Endodermal cell (in vitro differentiated cells): ENCODE results near the gene CHCHD5. TPM values are rescaled to one million over a fixed set of nuclear protein-coding genes. Genes with fewer than 3 reads are reported as not detected.
"Not testable (repeated sequence)": the region's sequence is repeated elsewhere in the genome, so short reads cannot be mapped to it uniquely, and the experiment has no call there.

Experiments used
- DNase-seq: peaks from one replicate; pipeline ENCODE4 v3.0.0-alpha.2; 2017
- H3K27ac ChIP-seq: 2 replicates; pipeline ENCODE4 v1.5.1; 2013; ENCODE audit warnings: mild to moderate bottlenecking, low read depth, low read length, moderate library complexity
- H3K27me3 ChIP-seq: 2 replicates; pipeline ENCODE4 v1.6.1; 2013; ENCODE audit warnings: mild to moderate bottlenecking, low read length, moderate library complexity; ENCODE audit not compliant: insufficient read depth, control insufficient read depth, poor library complexity, severe bottlenecking
- H3K36me3 ChIP-seq: 2 replicates; pipeline ENCODE4 v1.7.0; 2013; ENCODE audit warnings: mild to moderate bottlenecking, low read length, moderate library complexity; ENCODE audit not compliant: control insufficient read depth, insufficient read depth
- H3K4me1 ChIP-seq: one replicate; pipeline ENCODE4 v1.7.0; 2013; ENCODE audit warnings: low read length; ENCODE audit not compliant: control insufficient read depth, insufficient read depth
- H3K4me3 ChIP-seq: 2 replicates; pipeline ENCODE4 v1.5.1; 2013; ENCODE audit warnings: mild to moderate bottlenecking, low read length, moderate library complexity
- H3K9ac ChIP-seq: 2 replicates; pipeline ENCODE4 v1.6.1; 2013; ENCODE audit warnings: mild to moderate bottlenecking, low read length, moderate library complexity; ENCODE audit not compliant: poor library complexity, severe bottlenecking; ENCODE audit errors: extremely low read depth
- H3K9me3 ChIP-seq: 2 replicates; pipeline ENCODE4 v1.6.1; 2013; ENCODE audit warnings: mild to moderate bottlenecking, low read length, moderate library complexity; ENCODE audit not compliant: control insufficient read depth
- H3K27ac Mint-ChIP-seq: 2 replicates; pipeline ENCODE4 v1.8.0; 2020; ENCODE audit warnings: mixed read lengths
- H3K27me3 Mint-ChIP-seq: 2 replicates; pipeline ENCODE4 v1.8.0; 2021; ENCODE audit warnings: mild to moderate bottlenecking, mixed read lengths; ENCODE audit not compliant: insufficient read depth
- H3K36me3 Mint-ChIP-seq: 2 replicates; pipeline ENCODE4 v1.8.0; 2020; ENCODE audit warnings: low read depth, mixed read lengths
- H3K4me1 Mint-ChIP-seq: 2 replicates; pipeline ENCODE4 v1.8.0; 2020; ENCODE audit warnings: mixed read lengths
- H3K4me3 Mint-ChIP-seq: 2 replicates; pipeline ENCODE4 v1.8.0; 2020; ENCODE audit warnings: mild to moderate bottlenecking, moderate library complexity, mixed read lengths
- H3K9me3 Mint-ChIP-seq: 2 replicates; pipeline ENCODE4 v1.8.0; 2020; ENCODE audit warnings: mild to moderate bottlenecking, mixed read lengths
- WGBS, 2 experiments: methylation state at CpG; one replicate each; pipeline versions ENCODE4 v1.1.5 to v1.1.7; 2013; ENCODE audit warnings: missing lambda C conversion rate in 2 of 2, mixed read lengths in 1 of 2; ENCODE audit not compliant: insufficient coverage in 1 of 2, insufficient read length in 1 of 2; 5-methylcytosine and 5-hydroxymethylcytosine counted together
- total RNA-seq, 2 donors: library from RNA; stranded (reverse); fragmentation: NEBNext Ultra II Directional in 1 of 2; extraction: Animal tissue kit (Norgen Biotek cat#: 25700) in 1 of 2; gene quantifications; 2 replicates in 1 of 2; 3 replicates in 1 of 2; pipeline ENCODE4 v1.2.1, GENCODE V29; 2021
- TF ChIP-seq, protein P1 (sequence below): fragments of 200-600 bp; sonication (generic); conservative IDR thresholded peaks from 2 replicates; pipeline ENCODE4 v1.5.0; 2021; ENCODE audit warnings: antibody characterized with exemption, mild to moderate bottlenecking

The CHCHD5 gene
- total RNA-seq, 2 donors from 2014 or later: 39.1 to 48.2 TPM

DNA sequence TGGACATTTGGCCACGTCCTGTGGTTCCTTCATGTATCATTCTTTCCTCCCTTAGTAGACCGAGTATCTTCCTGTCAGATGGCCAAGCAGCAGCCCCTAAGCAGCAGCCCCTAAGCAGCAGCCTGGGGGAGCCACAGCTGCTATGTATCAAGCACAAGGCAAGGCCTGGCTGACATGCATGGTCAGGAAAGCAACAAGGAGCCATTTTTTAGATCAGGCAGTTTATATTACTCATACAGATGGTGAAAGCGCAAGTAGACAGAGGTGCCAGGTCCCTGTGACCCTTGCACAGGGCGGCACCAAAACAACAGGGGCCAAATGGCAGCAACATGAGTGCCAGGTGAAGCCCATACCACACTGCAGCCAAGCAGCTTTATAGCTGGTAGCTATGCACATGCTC, 22.1 kb downstream of the CHCHD5 start:
- H3K9me3 ChIP-seq: no peaks in the 10 kb centered on the region
- no peak overlapping the region for H3K9ac ChIP-seq
- WGBS, 2 experiments: 91 to 94% methylated on average over 4 of the region's 4 CpGs
- no peaks in the 10 kb centered on the region for H3K4me1 Mint-ChIP-seq
- H3K9me3 Mint-ChIP-seq: peaks cover 11% of the 10 kb centered on the region
- no peak overlapping the region for H3K4me3 ChIP-seq
- H3K27me3 ChIP-seq: no peaks in the 10 kb centered on the region
- H3K36me3 Mint-ChIP-seq: peaks cover 2% of the 10 kb centered on the region
- no peak overlapping the region for H3K27ac Mint-ChIP-seq
- no peak overlapping the region for H3K4me3 Mint-ChIP-seq
- no peak overlapping the region for H3K27ac ChIP-seq
- TF ChIP-seq, protein P1, sequence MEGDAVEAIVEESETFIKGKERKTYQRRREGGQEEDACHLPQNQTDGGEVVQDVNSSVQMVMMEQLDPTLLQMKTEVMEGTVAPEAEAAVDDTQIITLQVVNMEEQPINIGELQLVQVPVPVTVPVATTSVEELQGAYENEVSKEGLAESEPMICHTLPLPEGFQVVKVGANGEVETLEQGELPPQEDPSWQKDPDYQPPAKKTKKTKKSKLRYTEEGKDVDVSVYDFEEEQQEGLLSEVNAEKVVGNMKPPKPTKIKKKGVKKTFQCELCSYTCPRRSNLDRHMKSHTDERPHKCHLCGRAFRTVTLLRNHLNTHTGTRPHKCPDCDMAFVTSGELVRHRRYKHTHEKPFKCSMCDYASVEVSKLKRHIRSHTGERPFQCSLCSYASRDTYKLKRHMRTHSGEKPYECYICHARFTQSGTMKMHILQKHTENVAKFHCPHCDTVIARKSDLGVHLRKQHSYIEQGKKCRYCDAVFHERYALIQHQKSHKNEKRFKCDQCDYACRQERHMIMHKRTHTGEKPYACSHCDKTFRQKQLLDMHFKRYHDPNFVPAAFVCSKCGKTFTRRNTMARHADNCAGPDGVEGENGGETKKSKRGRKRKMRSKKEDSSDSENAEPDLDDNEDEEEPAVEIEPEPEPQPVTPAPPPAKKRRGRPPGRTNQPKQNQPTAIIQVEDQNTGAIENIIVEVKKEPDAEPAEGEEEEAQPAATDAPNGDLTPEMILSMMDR: no peak
- no peak for DNase-seq
- no peaks in the 10 kb centered on the region for H3K36me3 ChIP-seq
- peaks cover 8% of the 10 kb centered on the region for H3K27me3 Mint-ChIP-seq
- no peaks in the 10 kb centered on the region for H3K4me1 ChIP-seq

DNA sequence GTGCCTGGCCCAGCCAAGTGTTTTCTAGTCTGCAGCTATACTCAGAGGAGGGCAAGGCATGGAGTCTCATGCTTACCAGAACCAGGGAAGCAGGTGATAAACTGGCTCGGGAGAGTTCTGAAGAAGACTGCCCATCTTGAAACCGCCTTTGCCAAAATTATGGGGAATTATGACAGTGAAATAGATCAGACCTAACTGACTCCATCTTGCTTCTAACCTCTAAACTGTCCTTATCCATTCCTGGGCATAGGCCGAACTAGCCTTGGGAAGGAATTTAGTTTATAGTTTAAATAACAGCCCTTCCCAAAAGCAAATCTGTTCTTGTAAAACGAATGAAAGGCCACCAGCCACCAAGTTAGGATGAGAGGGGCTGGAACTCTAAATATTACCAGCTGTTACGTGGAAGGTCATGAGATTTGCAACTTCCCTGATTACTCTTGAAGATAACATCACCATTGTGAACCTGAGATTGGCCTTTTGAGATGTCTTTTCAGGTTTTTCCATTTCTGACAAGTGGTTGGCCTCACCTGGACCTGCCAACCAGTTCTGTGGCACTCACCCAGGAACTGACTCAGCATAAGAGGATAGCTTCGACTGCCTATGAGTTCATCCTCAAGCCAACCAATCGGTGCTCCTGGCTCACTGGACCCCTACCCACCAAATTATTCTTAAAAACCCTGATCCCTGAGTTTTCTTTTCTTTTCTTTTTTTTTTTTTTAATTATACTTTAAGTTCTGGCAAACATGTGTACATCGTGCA, 23.4 kb downstream of the CHCHD5 start:
- no peaks in the 10 kb centered on the region for H3K36me3 ChIP-seq
- DNase-seq: no peak
- H3K36me3 Mint-ChIP-seq: peaks cover 2% of the 10 kb centered on the region
- no peak overlapping the region for H3K27ac Mint-ChIP-seq
- TF ChIP-seq, protein P1: no peak
- no peaks in the 10 kb centered on the region for H3K4me1 ChIP-seq
- no peak overlapping the region for H3K4me3 ChIP-seq
- no peak overlapping the region for H3K27ac ChIP-seq
- peaks cover 11% of the 10 kb centered on the region for H3K9me3 Mint-ChIP-seq
- no peaks in the 10 kb centered on the region for H3K9me3 ChIP-seq
- H3K9ac ChIP-seq: no peak overlapping the region
- WGBS, 2 experiments: 86 to 90% methylated on average over 5 to 8 of the region's 8 CpGs
- no peaks in the 10 kb centered on the region for H3K4me1 Mint-ChIP-seq
- peaks cover 10% of the 10 kb centered on the region for H3K27me3 Mint-ChIP-seq
- H3K27me3 ChIP-seq: no peaks in the 10 kb centered on the region
- H3K4me3 Mint-ChIP-seq: no peak overlapping the region

DNA sequence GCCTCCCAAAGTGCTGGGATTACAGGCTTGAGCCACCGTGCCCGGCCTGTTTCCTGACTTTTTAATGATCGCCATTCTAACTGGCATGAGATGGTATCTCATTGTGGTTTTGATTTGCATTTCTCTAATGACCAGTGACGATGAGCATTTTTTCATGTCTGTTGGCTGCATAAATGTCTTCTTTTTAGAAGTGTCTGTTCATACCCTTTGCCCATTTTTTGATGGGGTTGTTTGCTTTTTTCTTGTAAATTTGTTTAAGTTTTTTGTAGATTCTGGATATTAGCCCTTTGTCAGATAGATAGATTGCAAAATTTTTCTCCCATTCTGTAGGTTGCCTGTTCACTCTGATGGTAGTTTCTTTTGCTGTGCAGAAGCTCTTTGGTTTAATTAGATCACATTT, 24.9 kb downstream of the CHCHD5 start:
- H3K4me3 ChIP-seq, H3K36me3 Mint-ChIP-seq, H3K36me3 ChIP-seq, H3K9ac ChIP-seq, DNase-seq, H3K4me3 Mint-ChIP-seq, H3K9me3 ChIP-seq, H3K27me3 ChIP-seq, H3K4me1 ChIP-seq, H3K27ac Mint-ChIP-seq, H3K27ac ChIP-seq: not testable (repeated sequence)
- Mint-ChIP-seq H3K9me3 (peaks cover 11% of the 10 kb centered on the region), H3K4me1 (peaks cover 10% of the 10 kb centered on the region), H3K27me3 (peaks cover 12% of the 10 kb centered on the region)
- WGBS, 2 experiments: 90% methylated on average over 4 of the region's 4 CpGs; no CpG with 5 or more reads in 1 of the 2 experiments

DNA sequence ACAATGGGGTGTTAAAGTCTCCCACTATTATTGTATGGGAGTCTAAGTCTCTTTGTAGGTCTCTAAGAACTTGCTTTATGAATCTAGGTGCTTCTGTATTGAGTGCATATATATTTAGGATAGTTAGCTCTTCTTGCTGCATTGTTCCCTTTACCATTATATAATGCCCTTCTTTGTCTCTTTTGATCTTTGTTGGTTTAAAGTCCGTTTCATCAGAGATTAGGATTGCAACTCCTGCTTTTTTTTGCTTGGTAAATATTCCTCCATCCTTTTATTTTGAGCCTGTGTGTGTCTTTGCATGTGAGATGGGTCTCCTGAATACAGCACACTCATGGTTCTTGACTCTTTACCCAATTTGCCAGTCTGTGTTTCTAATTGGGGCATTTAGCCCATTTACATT, 27.9 kb downstream of the CHCHD5 start:
- H3K27ac ChIP-seq, H3K9ac ChIP-seq, H3K4me3 Mint-ChIP-seq, H3K9me3 ChIP-seq, DNase-seq, H3K27ac Mint-ChIP-seq, H3K4me3 ChIP-seq, H3K36me3 ChIP-seq, H3K36me3 Mint-ChIP-seq, H3K4me1 ChIP-seq, H3K27me3 ChIP-seq: not testable (repeated sequence)
- Mint-ChIP-seq H3K27me3 (peaks cover 12% of the 10 kb centered on the region), H3K4me1 (peaks cover 19% of the 10 kb centered on the region), H3K9me3 (peaks cover 11% of the 10 kb centered on the region)
- whole genome bisulfite sequencing, 2 experiments: 73 to 94% methylated on average over 1 of the region's 1 CpG
